NCI-H2227 treated with DMSO at 0.1 percent for 48 hours (cell line): ENCODE results near the gene ZNF140.

Source experiments
- DNase-seq: peaks from one replicate; lab custom pipeline; 2025; lab: John Stamatoyannopoulos, UW

ZNF140 gene

DNA sequence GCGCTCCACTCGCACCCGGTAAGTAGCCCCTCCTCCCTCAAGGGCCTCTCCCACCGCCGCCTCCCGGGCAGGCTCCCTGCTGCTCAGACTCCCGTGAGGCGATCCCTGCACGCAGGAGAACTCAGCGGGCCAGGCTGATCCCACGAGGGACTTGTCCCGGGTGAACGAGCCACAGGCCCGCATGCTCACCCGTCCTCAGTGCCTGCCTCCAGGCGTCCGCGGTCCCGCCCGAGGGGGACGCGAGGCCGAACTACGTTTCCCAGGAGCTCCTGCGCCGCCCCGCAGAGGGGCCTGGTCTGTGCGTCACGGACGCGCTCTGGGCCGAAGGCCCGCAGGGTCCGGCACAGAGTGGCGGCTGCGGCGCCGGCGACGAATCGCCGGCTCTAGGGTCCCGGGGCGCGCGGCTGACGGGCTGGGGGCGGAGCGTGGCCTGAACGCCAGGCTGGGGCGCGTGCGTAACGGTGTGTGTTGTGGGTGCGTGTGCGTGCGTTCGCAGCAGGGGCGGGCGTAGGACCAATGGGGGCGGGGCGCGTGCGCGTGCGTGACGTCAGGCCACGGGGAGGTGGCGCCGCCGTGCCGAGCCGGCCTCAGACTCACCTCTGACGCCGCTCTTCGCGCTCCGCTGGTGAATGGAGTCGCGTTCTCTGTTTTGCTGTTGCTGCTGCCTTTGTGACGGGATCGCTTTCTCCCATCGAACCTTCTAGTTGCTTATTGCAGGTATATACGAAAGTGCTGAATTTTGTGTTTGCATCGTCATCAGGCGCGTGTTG is 49.5 kb downstream of the ZNF140 start, which contains the start of the genes ZNF10 and ZNF891:
TSS of gene ZNF10 (plus strand) at position 590 of the 770 bp plus-strand sequence. CDS start 13,866 bp downstream, outside the sequence.
TSS of gene ZNF891 (minus strand) at position 237 of the 770 bp plus-strand sequence. CDS start 8,356 bp downstream, outside the sequence.
- DNase-seq = peak; percentile 98

DNA sequence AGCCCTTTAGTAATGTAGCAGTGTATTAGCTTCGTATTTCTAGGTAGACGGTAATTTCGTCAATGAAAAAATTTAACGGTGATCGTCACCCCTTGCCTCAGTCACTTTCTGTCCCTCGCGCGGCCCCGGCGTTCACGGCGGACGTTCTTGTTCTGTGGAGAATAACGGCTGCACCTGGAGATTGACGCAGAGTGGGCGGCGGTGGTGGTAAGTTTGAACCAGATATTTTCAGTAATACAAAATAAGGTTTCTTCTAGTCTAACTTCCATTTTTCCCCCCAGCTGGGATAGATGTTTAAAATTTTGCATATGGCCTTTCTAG is 50.0 kb downstream of the ZNF140 start:
- DNase-seq = no peak

DNA sequence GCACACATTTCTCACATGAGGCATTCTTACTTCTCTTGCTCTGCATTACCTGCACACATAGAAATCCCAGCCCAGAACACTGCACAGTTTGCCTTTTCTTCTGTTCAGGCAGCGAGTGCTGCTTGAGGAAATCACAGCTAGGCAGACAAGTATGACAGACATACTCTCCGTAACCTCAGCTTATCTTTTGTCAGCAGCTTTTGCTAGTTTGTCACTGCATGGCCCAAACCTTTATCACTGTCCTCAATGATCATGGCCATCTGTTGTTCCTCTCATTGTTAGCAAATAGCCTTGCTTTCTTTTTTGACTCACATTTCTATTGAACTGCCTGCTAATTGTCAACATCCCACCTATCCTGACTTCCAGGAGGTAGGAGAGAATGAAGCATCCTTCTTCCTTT is 55.0 kb downstream of the ZNF140 start:
- DNase-seq = no peak

DNA sequence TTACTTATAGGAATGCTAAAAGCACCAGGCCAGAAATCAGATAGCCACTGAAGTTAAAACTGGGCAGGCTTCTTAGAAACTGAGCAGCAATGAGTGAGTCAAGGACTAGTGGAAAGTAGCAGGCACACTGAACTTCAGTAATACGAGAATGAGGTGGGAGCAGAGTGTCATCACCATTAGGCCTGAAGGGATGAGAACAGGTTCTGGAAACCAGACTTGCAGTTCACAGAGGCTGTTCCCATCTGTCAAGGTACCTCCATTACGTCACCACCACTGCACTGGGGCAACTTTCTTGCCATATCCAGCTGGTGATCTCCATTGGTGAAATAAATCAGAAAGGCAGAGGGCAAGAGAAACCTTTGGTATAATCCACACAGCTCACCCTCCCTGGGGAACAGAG is 65.3 kb downstream of the ZNF140 start:
- no peak for DNase-seq

DNA sequence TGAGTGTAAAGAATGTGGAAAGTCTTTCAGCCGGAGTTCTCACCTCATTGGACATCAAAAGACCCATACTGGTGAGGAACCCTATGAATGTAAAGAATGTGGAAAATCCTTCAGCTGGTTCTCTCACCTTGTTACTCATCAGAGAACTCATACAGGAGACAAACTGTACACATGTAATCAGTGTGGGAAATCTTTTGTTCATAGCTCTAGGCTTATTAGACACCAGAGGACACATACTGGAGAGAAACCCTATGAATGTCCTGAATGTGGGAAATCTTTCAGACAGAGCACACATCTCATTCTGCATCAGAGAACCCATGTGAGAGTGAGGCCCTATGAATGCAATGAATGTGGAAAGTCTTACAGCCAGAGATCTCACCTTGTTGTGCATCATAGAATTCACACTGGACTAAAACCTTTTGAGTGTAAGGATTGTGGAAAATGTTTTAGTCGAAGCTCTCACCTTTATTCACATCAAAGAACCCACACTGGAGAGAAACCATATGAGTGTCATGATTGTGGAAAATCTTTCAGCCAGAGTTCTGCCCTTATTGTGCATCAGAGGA is 75.5 kb downstream of the ZNF140 start:
- DNase-seq = no peak
